ENCODE measurements around the gene RGS3.

Gene RGS3

GRCh38 chr9:113572076-113572861, 108.7 kb downstream of the RGS3 start:
- H3K27ac ChIP-seq (ENCODE audit: poor library complexity, severe bottlenecking): no peak overlapping the region
- TF ChIP-seq, protein P1, sequence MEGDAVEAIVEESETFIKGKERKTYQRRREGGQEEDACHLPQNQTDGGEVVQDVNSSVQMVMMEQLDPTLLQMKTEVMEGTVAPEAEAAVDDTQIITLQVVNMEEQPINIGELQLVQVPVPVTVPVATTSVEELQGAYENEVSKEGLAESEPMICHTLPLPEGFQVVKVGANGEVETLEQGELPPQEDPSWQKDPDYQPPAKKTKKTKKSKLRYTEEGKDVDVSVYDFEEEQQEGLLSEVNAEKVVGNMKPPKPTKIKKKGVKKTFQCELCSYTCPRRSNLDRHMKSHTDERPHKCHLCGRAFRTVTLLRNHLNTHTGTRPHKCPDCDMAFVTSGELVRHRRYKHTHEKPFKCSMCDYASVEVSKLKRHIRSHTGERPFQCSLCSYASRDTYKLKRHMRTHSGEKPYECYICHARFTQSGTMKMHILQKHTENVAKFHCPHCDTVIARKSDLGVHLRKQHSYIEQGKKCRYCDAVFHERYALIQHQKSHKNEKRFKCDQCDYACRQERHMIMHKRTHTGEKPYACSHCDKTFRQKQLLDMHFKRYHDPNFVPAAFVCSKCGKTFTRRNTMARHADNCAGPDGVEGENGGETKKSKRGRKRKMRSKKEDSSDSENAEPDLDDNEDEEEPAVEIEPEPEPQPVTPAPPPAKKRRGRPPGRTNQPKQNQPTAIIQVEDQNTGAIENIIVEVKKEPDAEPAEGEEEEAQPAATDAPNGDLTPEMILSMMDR (IDR thresholded peaks at IDR 0.05; ENCODE audit: poor library complexity, severe bottlenecking): no peak
- H3K27me3 ChIP-seq (ENCODE audit: insufficient read depth, poor library complexity, severe bottlenecking): no peaks in the 10 kb centered on the region
- H3K9me3 ChIP-seq (ENCODE audit: severe bottlenecking): no peaks in the 10 kb centered on the region
- DNase-seq (ENCODE audit: low spot score) (peak; percentile 28), ATAC-seq (ENCODE audit: low read depth) (no peak)
- H3K4me3 ChIP-seq (ENCODE audit: severe bottlenecking): no peak overlapping the region
- no peaks in the 10 kb centered on the region for H3K36me3 ChIP-seq (ENCODE audit: low read depth)
- peaks cover 27% of the 10 kb centered on the region for H3K4me1 ChIP-seq (ENCODE audit: insufficient read depth, poor library complexity, severe bottlenecking)

- H3K36me3 ChIP-seq (ENCODE audit: low read depth): no peaks in the 10 kb centered on the region
- H3K4me3 ChIP-seq (ENCODE audit: severe bottlenecking): no peak overlapping the region
- peaks cover 37% of the 10 kb centered on the region for H3K4me1 ChIP-seq (ENCODE audit: insufficient read depth, poor library complexity, severe bottlenecking)
- TF ChIP-seq, protein P1 (IDR thresholded peaks at IDR 0.05; ENCODE audit: poor library complexity, severe bottlenecking): no peak
- ATAC-seq (ENCODE audit: low read depth): no peak
- no peaks in the 10 kb centered on the region for H3K9me3 ChIP-seq (ENCODE audit: severe bottlenecking)
- DNase-seq (ENCODE audit: low spot score): peak; percentile 54
- H3K27me3 ChIP-seq (ENCODE audit: insufficient read depth, poor library complexity, severe bottlenecking): no peaks in the 10 kb centered on the region
- no peak overlapping the region for H3K27ac ChIP-seq (ENCODE audit: poor library complexity, severe bottlenecking)
Measured at GRCh38 chr9:113573046-113573958, 109.8 kb downstream of the RGS3 start.

- Histone ChIP-seq H3K27me3 (ENCODE audit: insufficient read depth, poor library complexity, severe bottlenecking) (no peaks in the 10 kb centered on the region), H3K4me3 (ENCODE audit: severe bottlenecking) (no peak overlapping the region), H3K9me3 (ENCODE audit: severe bottlenecking) (no peaks in the 10 kb centered on the region), H3K27ac (ENCODE audit: poor library complexity, severe bottlenecking) (peak overlapping the region; percentile 27), H3K36me3 (ENCODE audit: low read depth) (no peaks in the 10 kb centered on the region), H3K4me1 (ENCODE audit: insufficient read depth, poor library complexity, severe bottlenecking) (peaks cover 44% of the 10 kb centered on the region)
- ATAC-seq (ENCODE audit: low read depth) (no peak), DNase-seq (ENCODE audit: low spot score) (no peak)
- TF ChIP-seq, protein P1 (IDR thresholded peaks at IDR 0.05; ENCODE audit: poor library complexity, severe bottlenecking): no peak
Measured at GRCh38 chr9:113573959-113574352, 110.4 kb downstream of the RGS3 start.

- H3K36me3 ChIP-seq (ENCODE audit: low read depth): no peaks in the 10 kb centered on the region
- TF ChIP-seq, protein P1 (IDR thresholded peaks at IDR 0.05; ENCODE audit: poor library complexity, severe bottlenecking): no peak
- peaks cover 51% of the 10 kb centered on the region for H3K4me1 ChIP-seq (ENCODE audit: insufficient read depth, poor library complexity, severe bottlenecking)
- peak overlapping the region; percentile 27 for H3K27ac ChIP-seq (ENCODE audit: poor library complexity, severe bottlenecking)
- H3K4me3 ChIP-seq (ENCODE audit: severe bottlenecking): no peak overlapping the region
- H3K9me3 ChIP-seq (ENCODE audit: severe bottlenecking): no peaks in the 10 kb centered on the region
- DNase-seq (ENCODE audit: low spot score) (peak; percentile 53), ATAC-seq (ENCODE audit: low read depth) (peak; percentile 44)
- H3K27me3 ChIP-seq (ENCODE audit: insufficient read depth, poor library complexity, severe bottlenecking): no peaks in the 10 kb centered on the region
Measured at GRCh38 chr9:113574441-113575262, 111.1 kb downstream of the RGS3 start.

All from RWPE2 (cell line).